HEK293 (cell line): ENCODE measurements around the gene ZNF563.

Source experiments
- CTCF ChIA-PET: fragments of 350-600 bp; formaldehyde crosslinking; extraction: SDS; loops from one replicate; lab custom pipeline; 2021; ENCODE audit warnings: antibody characterized with exemption; lab: Yijun Ruan, JAX
- POLR2A ChIA-PET: fragments of 300-600 bp; formaldehyde crosslinking; extraction: SDS; loops from one replicate; lab custom pipeline; 2020; ENCODE audit warnings: antibody characterized with exemption, inconsistent platforms; lab: Yijun Ruan, JAX
- H3K27ac ChIP-seq: fragments of 200-500 bp; sonication (Bioruptor generic); 2 replicates; pipeline ENCODE4 v1.5.1; 2014; ENCODE audit warnings: low read depth, low read length, control low read depth, inconsistent platforms; ENCODE audit errors: extremely low read depth
- H3K36me3 ChIP-seq, 2 experiments: fragments of 200-500 bp in 1 of 2; sonication (Bioruptor generic) in 1 of 2; 1 replicate in 1 of 2; 2 replicates in 1 of 2; pipeline ENCODE4 v1.5.1; 2014 to 2017; ENCODE audit warnings: inconsistent platforms in 2 of 2, low read length in 2 of 2; ENCODE audit not compliant: control insufficient read depth in 2 of 2, insufficient read depth in 1 of 2
- H3K4me1 ChIP-seq: fragments of 200-500 bp; sonication (Bioruptor generic); 2 replicates; pipeline ENCODE4 v1.5.1; 2014; ENCODE audit warnings: mild to moderate bottlenecking, low read length, inconsistent platforms; ENCODE audit not compliant: control insufficient read depth, insufficient read depth
- H3K4me3 ChIP-seq: 2 replicates; pipeline ENCODE4 v1.5.1; 2011; ENCODE audit warnings: low read depth, mild to moderate bottlenecking, control low read depth, low read length, moderate library complexity
- H3K9me3 ChIP-seq: fragments of 200-500 bp; sonication (Bioruptor generic); 2 replicates; pipeline ENCODE4 v1.5.1; 2014; ENCODE audit warnings: low read depth, low read length, inconsistent platforms; ENCODE audit not compliant: control insufficient read depth, insufficient read depth
- MZF1 ChIP-seq: fragments of 450-650 bp; formaldehyde crosslinking; IDR thresholded peaks from 2 replicates; pipeline ENCODE4 v1.5.1; 2017; ENCODE audit warnings: missing biosample characterization, missing genetic modification characterization, borderline replicate concordance
- SETDB1 ChIP-seq: IDR thresholded peaks from one replicate; pipeline ENCODE4 v1.6.1; 2017; ENCODE audit warnings: mild to moderate bottlenecking, low read length, moderate library complexity, mixed read lengths; ENCODE audit not compliant: insufficient read length
- ZBTB11 ChIP-seq: fragments of 450-650 bp; formaldehyde crosslinking; conservative IDR thresholded peaks from 2 replicates; pipeline ENCODE4 v1.5.1; 2016; ENCODE audit warnings: low read depth, missing biosample characterization, missing genetic modification characterization
- ZNF274 ChIP-seq, 2 experiments: fragments of 200-500 bp in 1 of 2; fragments of 450-650 bp in 1 of 2; sonication (Bioruptor generic) in 1 of 2; formaldehyde crosslinking in 1 of 2; IDR thresholded peaks; 2 replicates each; pipeline versions ENCODE4 v1.5.1 to v1.6.1; 2014 to 2016; ENCODE audit warnings: borderline replicate concordance in 1 of 2, inconsistent platforms in 1 of 2, low read length in 1 of 2, missing biosample characterization in 1 of 2, missing genetic modification characterization in 1 of 2
- ZNF654 ChIP-seq: fragments of 450-650 bp; formaldehyde crosslinking; IDR thresholded peaks from 2 replicates; pipeline ENCODE4 v1.5.1; 2016; ENCODE audit warnings: low read depth, missing biosample characterization, missing genetic modification characterization
- TF ChIP-seq, protein P1 (sequence below): fragments of 450-650 bp; IDR thresholded peaks from 2 replicates; pipeline ENCODE4 v1.5.1; 2018; ENCODE audit warnings: missing biosample characterization, missing genetic modification characterization

ZNF563 gene

GRCh38 chr19:12272980-12273901 lies 60.2 kb downstream of the ZNF563 start:
- H3K9me3 ChIP-seq: no peaks in the 10 kb centered on the region
- ChIA-PET POLR2A (no interaction called here), CTCF (no interaction called here)
- TF ChIP-seq SETDB1 (peak; percentile 97), MZF1 (tag by site-specific recombination) (no peak), ZNF274 (IDR thresholded peaks at IDR 0.05; ENCODE audit: low read length) (no peak), ZNF274 (tag by site-specific recombination; IDR thresholded peaks at IDR 0.05; ENCODE audit: borderline replicate concordance) (peak; percentile 88)
- peaks cover 0 to 42% of the 10 kb centered on the region in 2 experiments; a peak in 1 of 3 replicates for H3K36me3 ChIP-seq
- H3K4me1 ChIP-seq: no peaks in the 10 kb centered on the region
- no peak overlapping the region for H3K4me3 ChIP-seq
- H3K27ac ChIP-seq: no peak overlapping the region

DNA sequence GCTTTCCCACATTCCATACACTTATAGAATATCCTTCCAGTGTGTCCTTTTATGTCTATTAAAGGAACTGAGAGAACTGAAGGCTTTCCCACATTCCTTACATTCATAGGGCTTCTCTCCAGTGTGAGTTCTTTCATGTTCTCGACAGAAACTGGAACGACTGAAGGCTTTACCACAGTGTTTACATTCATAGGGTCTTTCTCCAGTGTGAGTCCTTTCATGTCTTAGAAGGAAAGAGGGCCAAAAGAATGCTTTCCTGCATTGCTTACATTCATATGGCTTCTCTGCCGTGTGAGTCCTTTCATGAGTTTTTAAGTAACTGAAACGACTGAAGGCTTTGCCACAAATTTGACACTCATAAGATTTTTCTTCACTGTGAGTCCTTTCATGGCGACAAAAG lies 61.0 kb downstream of the ZNF563 start:
- no peak overlapping the region for H3K27ac ChIP-seq
- no peaks in the 10 kb centered on the region for H3K4me1 ChIP-seq
- no peaks in the 10 kb centered on the region for H3K9me3 ChIP-seq
- ChIA-PET CTCF (no interaction called here), POLR2A (no interaction called here)
- peaks cover 0 to 42% of the 10 kb centered on the region in 2 experiments; a peak in 1 of 3 replicates for H3K36me3 ChIP-seq
- TF ChIP-seq ZNF274 (IDR thresholded peaks at IDR 0.05; ENCODE audit: low read length): peak; percentile 27; the same call in 1 of the 2 replicates
- TF ChIP-seq ZNF274 (tag by site-specific recombination; IDR thresholded peaks at IDR 0.05; ENCODE audit: borderline replicate concordance): peak; percentile 93; the same call in 1 of the 2 replicates
- no peak for TF ChIP-seq ZNF654 (tag by site-specific recombination)
- TF ChIP-seq, all 188 proteins: peak for 1
- no peak overlapping the region for H3K4me3 ChIP-seq

DNA sequence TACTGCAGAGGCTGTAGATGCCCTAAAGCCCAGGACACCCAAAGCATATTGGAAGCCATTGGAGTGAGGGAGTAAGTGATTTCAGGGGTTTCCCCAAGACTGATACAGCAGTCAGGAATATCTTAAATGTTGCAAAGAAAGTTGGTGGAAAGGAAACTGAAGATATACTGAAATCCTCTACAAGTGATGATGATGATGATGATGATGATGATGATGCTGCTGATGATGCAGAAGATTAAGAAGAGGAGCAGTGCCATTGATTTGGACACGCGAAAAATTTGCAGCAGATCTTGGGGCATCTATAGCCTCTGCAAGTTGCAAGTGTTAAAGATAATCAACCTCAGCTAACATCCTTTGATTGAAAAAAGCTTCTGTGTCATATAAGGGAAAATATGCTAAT lies 62.6 kb downstream of the ZNF563 start:
- ChIA-PET CTCF (no interaction called here), POLR2A (no interaction called here)
- no peak for TF ChIP-seq ZBTB11 (tag by site-specific recombination)
- TF ChIP-seq, protein P1, sequence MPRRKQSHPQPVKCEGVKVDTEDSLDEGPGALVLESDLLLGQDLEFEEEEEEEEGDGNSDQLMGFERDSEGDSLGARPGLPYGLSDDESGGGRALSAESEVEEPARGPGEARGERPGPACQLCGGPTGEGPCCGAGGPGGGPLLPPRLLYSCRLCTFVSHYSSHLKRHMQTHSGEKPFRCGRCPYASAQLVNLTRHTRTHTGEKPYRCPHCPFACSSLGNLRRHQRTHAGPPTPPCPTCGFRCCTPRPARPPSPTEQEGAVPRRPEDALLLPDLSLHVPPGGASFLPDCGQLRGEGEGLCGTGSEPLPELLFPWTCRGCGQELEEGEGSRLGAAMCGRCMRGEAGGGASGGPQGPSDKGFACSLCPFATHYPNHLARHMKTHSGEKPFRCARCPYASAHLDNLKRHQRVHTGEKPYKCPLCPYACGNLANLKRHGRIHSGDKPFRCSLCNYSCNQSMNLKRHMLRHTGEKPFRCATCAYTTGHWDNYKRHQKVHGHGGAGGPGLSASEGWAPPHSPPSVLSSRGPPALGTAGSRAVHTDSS (tag by site-specific recombination): peak; percentile 84

More for the DNA sequence above, 62.6 kb downstream of the ZNF563 start:
- no peaks in the 10 kb centered on the region for H3K9me3 ChIP-seq
- no peak overlapping the region for H3K4me3 ChIP-seq
- no peak overlapping the region for H3K27ac ChIP-seq
- peaks cover 0 to 32% of the 10 kb centered on the region in 2 experiments; a peak in 1 of 3 replicates for H3K36me3 ChIP-seq
- no peaks in the 10 kb centered on the region for H3K4me1 ChIP-seq
